ENCODE data around the gene RPL29.

RPL29 gene

GRCh38 chr3:51955175-51955892 lies 40.4 kb downstream of the RPL29 start, which contains the start of gene GPR62:
Gene GPR62, plus strand, starts transcription at chr3:51955381. Its CDS starts 272 bp downstream, at chr3:51955653.
- in situ Hi-C loops (cut with MboI; ENCODE audit: low sequenced_read_pairs, unreplicated experiment), result no loop called here
- DNase-seq (ENCODE audit: low spot score), result no peak
- TF ChIP-seq CTCF (IDR thresholded peaks at IDR 0.05; ENCODE audit: borderline replicate concordance, control extremely low read depth, extremely low read depth, insufficient read depth, missing control alignments), result no peak

GRCh38 chr3:51954713-51955112 lies 41.0 kb downstream of the RPL29 start:
- in situ Hi-C loops (cut with MboI; ENCODE audit: low sequenced_read_pairs, unreplicated experiment), result no loop called here
- no peak for DNase-seq (ENCODE audit: low spot score)
- no peak for TF ChIP-seq CTCF (IDR thresholded peaks at IDR 0.05; ENCODE audit: borderline replicate concordance, control extremely low read depth, extremely low read depth, insufficient read depth, missing control alignments)

DNA sequence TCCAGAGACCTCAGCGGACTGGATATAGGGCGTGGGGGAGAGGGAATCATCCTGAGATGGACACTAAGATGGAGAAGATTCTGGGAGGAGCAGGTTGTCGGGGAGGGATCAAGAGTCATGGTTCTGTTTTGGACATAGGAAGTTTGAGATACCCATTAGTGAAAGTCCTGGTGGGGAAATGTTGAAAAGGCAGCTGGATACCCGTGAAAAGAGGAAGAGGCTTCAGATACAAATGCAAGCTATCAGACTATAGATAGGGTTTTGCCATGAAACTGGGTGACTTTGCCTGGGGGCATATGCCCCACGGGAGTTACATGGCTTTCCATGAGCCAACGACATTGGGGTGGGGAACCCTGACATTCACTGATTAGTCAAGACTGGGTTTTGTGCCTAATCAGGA lies 41.6 kb downstream of the RPL29 start:
- in situ Hi-C loops (cut with MboI; ENCODE audit: low sequenced_read_pairs, unreplicated experiment), result no loop called here
- TF ChIP-seq CTCF (IDR thresholded peaks at IDR 0.05; ENCODE audit: borderline replicate concordance, control extremely low read depth, extremely low read depth, insufficient read depth, missing control alignments), result no peak
- no peak for DNase-seq (ENCODE audit: low spot score)

GRCh38 chr3:51953445-51953844 lies 42.2 kb downstream of the RPL29 start:
- TF ChIP-seq CTCF (IDR thresholded peaks at IDR 0.05; ENCODE audit: borderline replicate concordance, control extremely low read depth, extremely low read depth, insufficient read depth, missing control alignments), result no peak
- in situ Hi-C loops (cut with MboI; ENCODE audit: low sequenced_read_pairs, unreplicated experiment), result no loop called here
- DNase-seq (ENCODE audit: low spot score), result no peak

DNA sequence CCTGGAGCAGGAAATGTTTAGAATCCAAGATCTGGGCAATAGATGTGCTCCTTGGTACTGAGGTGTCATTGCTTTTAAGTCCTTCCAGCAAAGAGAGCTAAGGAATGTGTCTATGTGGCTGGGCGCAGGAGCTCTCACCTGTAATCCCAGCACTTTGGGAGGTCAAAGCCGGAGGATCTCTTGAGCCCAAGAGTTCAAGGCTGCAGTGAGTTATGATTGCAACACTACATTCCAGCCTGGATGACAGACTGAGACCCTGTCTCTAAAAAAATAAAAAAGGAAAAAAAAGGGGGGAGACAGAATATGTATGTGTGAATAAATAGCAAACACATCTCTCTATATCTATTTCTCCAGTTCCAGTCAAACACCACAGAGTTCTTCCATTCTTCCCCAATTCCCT lies 44.8 kb downstream of the RPL29 start:
- DNase-seq (ENCODE audit: low spot score), result no peak
- no peak for TF ChIP-seq CTCF (IDR thresholded peaks at IDR 0.05; ENCODE audit: borderline replicate concordance, control extremely low read depth, extremely low read depth, insufficient read depth, missing control alignments)
- in situ Hi-C loops (cut with MboI; ENCODE audit: low sequenced_read_pairs, unreplicated experiment), result no loop called here

GRCh38 chr3:51949121-51949520 lies 46.6 kb downstream of the RPL29 start:
- in situ Hi-C loops (cut with MboI; ENCODE audit: low sequenced_read_pairs, unreplicated experiment), result no loop called here
- TF ChIP-seq CTCF (IDR thresholded peaks at IDR 0.05; ENCODE audit: borderline replicate concordance, control extremely low read depth, extremely low read depth, insufficient read depth, missing control alignments), result no peak
- DNase-seq (ENCODE audit: low spot score), result no peak

Data from GM13976 (cell line).